GM12878 (cell line): Measurements from ENCODE around the gene GIGYF1.

Experiments
- CHD2 ChIP-seq: IDR thresholded peaks from 2 replicates; pipeline ENCODE4 v1.6.1; 2011; ENCODE audit warnings: low read depth, low read length, improper control_type of control experiment, borderline replicate concordance
- EGR1 ChIP-seq, 2 experiments: IDR thresholded peaks; 1 replicate in 1 of 2; 2 replicates in 1 of 2; pipeline ENCODE4 v1.6.1; 2011 to 2012; ENCODE audit warnings: low read depth in 2 of 2, low read length in 2 of 2, borderline replicate concordance in 1 of 2, mild to moderate bottlenecking in 1 of 2, moderate library complexity in 1 of 2
- EZH2 ChIP-seq: IDR thresholded peaks from 2 replicates; pipeline ENCODE4 v1.6.1; 2012; ENCODE audit warnings: low read depth, mild to moderate bottlenecking, control low read depth, inconsistent platforms, low read length, borderline replicate concordance; ENCODE audit not compliant: control insufficient read depth
- POLR2A ChIP-seq: IDR thresholded peaks from 2 replicates; pipeline ENCODE4 v1.6.1; 2011; ENCODE audit warnings: low read depth, mild to moderate bottlenecking, low read length
- POLR2AphosphoS5 ChIP-seq: IDR thresholded peaks from 2 replicates; pipeline ENCODE4 v1.6.1; 2011; ENCODE audit warnings: mild to moderate bottlenecking, low read length, inconsistent platforms
- RBBP5 ChIP-seq: fragments of 200-600 bp; sonication (generic); conservative IDR thresholded peaks from 2 replicates; pipeline ENCODE4 v1.6.1; 2016
- TAF1 ChIP-seq: IDR thresholded peaks from 2 replicates; pipeline ENCODE4 v1.6.1; 2011; ENCODE audit warnings: mild to moderate bottlenecking, low read depth, low read length, borderline replicate concordance
- TF ChIP-seq, protein P1 (sequence below): fragments of 450-650 bp; IDR thresholded peaks from 2 replicates; pipeline ENCODE4 v1.6.1; 2017; ENCODE audit warnings: mild to moderate bottlenecking
- TF ChIP-seq, protein P2 (sequence below): IDR thresholded peaks from 2 replicates; pipeline ENCODE4 v1.6.1; 2012; ENCODE audit warnings: mild to moderate bottlenecking, low read depth, low read length
- TF ChIP-seq, protein P3 (sequence below): fragments of 450-650 bp; IDR thresholded peaks from 2 replicates; pipeline ENCODE4 v1.6.1; 2014; ENCODE audit warnings: mild to moderate bottlenecking
- TF ChIP-seq, protein P4 (sequence below): fragments of 450-650 bp; IDR thresholded peaks from 2 replicates; pipeline ENCODE4 v1.6.1; 2017; ENCODE audit warnings: mild to moderate bottlenecking, low read depth, inconsistent platforms; ENCODE audit not compliant: poor library complexity, severe bottlenecking
- TF ChIP-seq, protein P5 (sequence below), 3 experiments: IDR thresholded peaks in 2 of 3; conservative IDR thresholded peaks in 1 of 3; 2 replicates each; pipeline ENCODE4 v1.5.1; 2011; ENCODE audit warnings: low read depth in 3 of 3, low read length in 3 of 3, mild to moderate bottlenecking in 3 of 3, control low read depth in 2 of 3, moderate library complexity in 2 of 3, inconsistent platforms in 1 of 3, mixed read lengths in 1 of 3; ENCODE audit not compliant: control insufficient read depth in 2 of 3, insufficient read depth in 1 of 3; ENCODE audit errors: extremely low read depth in 1 of 3
- TF ChIP-seq, protein P6 (sequence below): IDR thresholded peaks from 2 replicates; pipeline ENCODE4 v1.6.1; 2011; ENCODE audit warnings: mild to moderate bottlenecking, low read depth, low read length, moderate library complexity; ENCODE audit not compliant: insufficient replicate concordance

DNA sequence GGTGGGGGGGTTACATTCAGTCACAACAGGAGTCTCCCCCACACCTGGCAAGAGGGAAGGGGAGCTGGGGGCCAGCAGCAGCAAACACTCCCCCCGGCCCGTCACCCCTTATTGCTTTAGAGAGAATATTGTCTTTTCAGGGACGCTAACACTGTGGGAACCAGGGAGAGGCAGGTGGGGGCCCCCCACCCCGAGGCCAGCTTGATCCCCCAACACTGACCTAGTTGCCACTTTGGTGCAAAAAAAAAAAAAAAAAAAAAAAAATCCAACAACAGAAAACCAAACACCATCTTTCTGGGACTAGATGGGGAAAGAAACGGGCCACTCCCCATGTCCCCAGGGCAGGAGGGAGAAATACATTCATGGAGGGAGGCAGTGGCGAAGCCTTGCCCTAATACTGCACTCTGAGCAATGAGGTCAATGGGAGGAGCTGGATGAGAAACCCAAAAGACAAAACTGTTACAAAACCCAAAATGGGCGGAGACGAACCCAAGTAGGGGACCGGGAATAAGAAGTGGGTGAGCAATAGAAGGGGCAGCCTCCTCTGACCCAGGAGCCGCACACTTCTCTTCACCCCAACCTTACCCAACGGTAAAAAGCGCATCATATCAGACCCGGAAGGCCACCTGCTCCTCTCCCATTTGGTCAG lies 14.0 kb downstream of the GIGYF1 start:
- TF ChIP-seq POLR2A (no peak), EGR1 (IDR thresholded peaks at IDR 0.05; ENCODE audit: borderline replicate concordance in 1 of 2, low read depth in 2 of 2, low read length in 2 of 2) (no peak), POLR2AphosphoS5 (no peak), CHD2 (no peak), RBBP5 (no peak), TAF1 (no peak), EZH2 (no peak)
- TF ChIP-seq, protein P1, sequence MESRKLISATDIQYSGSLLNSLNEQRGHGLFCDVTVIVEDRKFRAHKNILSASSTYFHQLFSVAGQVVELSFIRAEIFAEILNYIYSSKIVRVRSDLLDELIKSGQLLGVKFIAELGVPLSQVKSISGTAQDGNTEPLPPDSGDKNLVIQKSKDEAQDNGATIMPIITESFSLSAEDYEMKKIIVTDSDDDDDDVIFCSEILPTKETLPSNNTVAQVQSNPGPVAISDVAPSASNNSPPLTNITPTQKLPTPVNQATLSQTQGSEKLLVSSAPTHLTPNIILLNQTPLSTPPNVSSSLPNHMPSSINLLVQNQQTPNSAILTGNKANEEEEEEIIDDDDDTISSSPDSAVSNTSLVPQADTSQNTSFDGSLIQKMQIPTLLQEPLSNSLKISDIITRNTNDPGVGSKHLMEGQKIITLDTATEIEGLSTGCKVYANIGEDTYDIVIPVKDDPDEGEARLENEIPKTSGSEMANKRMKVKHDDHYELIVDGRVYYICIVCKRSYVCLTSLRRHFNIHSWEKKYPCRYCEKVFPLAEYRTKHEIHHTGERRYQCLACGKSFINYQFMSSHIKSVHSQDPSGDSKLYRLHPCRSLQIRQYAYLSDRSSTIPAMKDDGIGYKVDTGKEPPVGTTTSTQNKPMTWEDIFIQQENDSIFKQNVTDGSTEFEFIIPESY: no peak
- TF ChIP-seq, protein P2, sequence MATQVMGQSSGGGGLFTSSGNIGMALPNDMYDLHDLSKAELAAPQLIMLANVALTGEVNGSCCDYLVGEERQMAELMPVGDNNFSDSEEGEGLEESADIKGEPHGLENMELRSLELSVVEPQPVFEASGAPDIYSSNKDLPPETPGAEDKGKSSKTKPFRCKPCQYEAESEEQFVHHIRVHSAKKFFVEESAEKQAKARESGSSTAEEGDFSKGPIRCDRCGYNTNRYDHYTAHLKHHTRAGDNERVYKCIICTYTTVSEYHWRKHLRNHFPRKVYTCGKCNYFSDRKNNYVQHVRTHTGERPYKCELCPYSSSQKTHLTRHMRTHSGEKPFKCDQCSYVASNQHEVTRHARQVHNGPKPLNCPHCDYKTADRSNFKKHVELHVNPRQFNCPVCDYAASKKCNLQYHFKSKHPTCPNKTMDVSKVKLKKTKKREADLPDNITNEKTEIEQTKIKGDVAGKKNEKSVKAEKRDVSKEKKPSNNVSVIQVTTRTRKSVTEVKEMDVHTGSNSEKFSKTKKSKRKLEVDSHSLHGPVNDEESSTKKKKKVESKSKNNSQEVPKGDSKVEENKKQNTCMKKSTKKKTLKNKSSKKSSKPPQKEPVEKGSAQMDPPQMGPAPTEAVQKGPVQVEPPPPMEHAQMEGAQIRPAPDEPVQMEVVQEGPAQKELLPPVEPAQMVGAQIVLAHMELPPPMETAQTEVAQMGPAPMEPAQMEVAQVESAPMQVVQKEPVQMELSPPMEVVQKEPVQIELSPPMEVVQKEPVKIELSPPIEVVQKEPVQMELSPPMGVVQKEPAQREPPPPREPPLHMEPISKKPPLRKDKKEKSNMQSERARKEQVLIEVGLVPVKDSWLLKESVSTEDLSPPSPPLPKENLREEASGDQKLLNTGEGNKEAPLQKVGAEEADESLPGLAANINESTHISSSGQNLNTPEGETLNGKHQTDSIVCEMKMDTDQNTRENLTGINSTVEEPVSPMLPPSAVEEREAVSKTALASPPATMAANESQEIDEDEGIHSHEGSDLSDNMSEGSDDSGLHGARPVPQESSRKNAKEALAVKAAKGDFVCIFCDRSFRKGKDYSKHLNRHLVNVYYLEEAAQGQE: no peak
- TF ChIP-seq, protein P3, sequence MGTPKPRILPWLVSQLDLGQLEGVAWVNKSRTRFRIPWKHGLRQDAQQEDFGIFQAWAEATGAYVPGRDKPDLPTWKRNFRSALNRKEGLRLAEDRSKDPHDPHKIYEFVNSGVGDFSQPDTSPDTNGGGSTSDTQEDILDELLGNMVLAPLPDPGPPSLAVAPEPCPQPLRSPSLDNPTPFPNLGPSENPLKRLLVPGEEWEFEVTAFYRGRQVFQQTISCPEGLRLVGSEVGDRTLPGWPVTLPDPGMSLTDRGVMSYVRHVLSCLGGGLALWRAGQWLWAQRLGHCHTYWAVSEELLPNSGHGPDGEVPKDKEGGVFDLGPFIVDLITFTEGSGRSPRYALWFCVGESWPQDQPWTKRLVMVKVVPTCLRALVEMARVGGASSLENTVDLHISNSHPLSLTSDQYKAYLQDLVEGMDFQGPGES: no peak
- TF ChIP-seq, protein P4, sequence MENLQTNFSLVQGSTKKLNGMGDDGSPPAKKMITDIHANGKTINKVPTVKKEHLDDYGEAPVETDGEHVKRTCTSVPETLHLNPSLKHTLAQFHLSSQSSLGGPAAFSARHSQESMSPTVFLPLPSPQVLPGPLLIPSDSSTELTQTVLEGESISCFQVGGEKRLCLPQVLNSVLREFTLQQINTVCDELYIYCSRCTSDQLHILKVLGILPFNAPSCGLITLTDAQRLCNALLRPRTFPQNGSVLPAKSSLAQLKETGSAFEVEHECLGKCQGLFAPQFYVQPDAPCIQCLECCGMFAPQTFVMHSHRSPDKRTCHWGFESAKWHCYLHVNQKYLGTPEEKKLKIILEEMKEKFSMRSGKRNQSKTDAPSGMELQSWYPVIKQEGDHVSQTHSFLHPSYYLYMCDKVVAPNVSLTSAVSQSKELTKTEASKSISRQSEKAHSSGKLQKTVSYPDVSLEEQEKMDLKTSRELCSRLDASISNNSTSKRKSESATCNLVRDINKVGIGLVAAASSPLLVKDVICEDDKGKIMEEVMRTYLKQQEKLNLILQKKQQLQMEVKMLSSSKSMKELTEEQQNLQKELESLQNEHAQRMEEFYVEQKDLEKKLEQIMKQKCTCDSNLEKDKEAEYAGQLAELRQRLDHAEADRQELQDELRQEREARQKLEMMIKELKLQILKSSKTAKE: no peak
- TF ChIP-seq, protein P5, sequence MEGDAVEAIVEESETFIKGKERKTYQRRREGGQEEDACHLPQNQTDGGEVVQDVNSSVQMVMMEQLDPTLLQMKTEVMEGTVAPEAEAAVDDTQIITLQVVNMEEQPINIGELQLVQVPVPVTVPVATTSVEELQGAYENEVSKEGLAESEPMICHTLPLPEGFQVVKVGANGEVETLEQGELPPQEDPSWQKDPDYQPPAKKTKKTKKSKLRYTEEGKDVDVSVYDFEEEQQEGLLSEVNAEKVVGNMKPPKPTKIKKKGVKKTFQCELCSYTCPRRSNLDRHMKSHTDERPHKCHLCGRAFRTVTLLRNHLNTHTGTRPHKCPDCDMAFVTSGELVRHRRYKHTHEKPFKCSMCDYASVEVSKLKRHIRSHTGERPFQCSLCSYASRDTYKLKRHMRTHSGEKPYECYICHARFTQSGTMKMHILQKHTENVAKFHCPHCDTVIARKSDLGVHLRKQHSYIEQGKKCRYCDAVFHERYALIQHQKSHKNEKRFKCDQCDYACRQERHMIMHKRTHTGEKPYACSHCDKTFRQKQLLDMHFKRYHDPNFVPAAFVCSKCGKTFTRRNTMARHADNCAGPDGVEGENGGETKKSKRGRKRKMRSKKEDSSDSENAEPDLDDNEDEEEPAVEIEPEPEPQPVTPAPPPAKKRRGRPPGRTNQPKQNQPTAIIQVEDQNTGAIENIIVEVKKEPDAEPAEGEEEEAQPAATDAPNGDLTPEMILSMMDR (IDR thresholded peaks at IDR 0.05 in 2 of 3, conservative IDR thresholded peaks at IDR 0.05 in 1 of 3; ENCODE audit: control insufficient read depth in 2 of 3, extremely low read depth in 1 of 3, insufficient read depth in 1 of 3, low read depth in 3 of 3, low read length in 3 of 3): no peak
- TF ChIP-seq, protein P6, sequence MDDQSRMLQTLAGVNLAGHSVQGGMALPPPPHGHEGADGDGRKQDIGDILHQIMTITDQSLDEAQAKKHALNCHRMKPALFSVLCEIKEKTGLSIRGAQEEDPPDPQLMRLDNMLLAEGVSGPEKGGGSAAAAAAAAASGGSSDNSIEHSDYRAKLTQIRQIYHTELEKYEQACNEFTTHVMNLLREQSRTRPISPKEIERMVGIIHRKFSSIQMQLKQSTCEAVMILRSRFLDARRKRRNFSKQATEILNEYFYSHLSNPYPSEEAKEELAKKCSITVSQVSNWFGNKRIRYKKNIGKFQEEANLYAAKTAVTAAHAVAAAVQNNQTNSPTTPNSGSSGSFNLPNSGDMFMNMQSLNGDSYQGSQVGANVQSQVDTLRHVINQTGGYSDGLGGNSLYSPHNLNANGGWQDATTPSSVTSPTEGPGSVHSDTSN: no peak
